HG02571 (cell line): Measurements from ENCODE around the gene GMEB1.
"Not testable (repeated sequence)": the region's sequence is repeated elsewhere in the genome, so short reads cannot be mapped to it uniquely, and the experiment has no call there.

Experiments used
- ATAC-seq: cut with Tn5 transposase; IDR thresholded peaks from one replicate; pipeline ENCODE4 v1.9.1; 2021; ENCODE audit warnings: mild to moderate bottlenecking, moderate library complexity; ENCODE audit not compliant: unreplicated experiment

The GMEB1 gene

DNA sequence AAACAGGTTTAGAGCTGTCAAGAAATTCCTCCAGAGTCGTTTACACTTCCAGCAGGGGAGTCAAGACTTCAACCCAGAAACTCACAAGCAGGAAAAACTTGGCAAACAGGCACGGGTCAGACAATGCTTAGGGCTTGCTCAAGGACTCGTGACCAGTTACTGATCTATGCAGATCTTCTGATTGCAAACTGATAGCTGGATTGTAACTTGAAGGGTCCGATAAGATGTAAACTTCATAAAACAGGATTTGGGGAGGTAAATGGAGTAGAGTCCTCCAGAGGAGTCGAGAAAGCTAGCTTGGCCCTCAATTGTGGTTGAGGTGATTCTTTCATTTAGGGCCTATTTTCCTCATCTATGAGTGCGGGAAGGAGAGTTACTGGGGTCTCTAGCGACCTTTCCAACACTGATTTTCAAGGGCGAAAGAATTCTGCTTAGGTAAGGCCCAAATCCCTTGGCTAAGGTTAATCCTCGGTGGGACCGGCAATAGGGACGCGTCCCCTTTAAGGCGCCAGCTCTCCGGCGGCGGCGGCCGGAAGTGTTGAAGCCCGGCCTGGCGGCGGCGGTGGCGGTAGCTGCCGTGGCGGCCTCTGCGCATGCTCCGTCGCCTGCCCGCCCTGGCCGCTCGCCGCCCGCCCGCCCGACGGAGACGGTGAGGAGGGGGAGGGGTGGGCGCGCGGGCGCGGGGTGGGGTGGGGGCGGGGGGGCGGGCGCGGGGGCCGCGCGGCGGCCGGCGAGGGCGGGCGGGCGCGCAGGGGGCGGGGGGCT lies at the start of gene GMEB1:
TSS of gene GMEB1 (plus strand) at position 594 of the 765 bp plus-strand sequence. CDS start 14,829 bp downstream, outside the sequence.
- ATAC-seq = peak; percentile 70

GRCh38 chr1:28631713-28632112 lies 36.9 kb upstream of the GMEB1 start:
- ATAC-seq = no peak

GRCh38 chr1:28632560-28632959 lies 36.0 kb upstream of the GMEB1 start:
- no peak for ATAC-seq

DNA sequence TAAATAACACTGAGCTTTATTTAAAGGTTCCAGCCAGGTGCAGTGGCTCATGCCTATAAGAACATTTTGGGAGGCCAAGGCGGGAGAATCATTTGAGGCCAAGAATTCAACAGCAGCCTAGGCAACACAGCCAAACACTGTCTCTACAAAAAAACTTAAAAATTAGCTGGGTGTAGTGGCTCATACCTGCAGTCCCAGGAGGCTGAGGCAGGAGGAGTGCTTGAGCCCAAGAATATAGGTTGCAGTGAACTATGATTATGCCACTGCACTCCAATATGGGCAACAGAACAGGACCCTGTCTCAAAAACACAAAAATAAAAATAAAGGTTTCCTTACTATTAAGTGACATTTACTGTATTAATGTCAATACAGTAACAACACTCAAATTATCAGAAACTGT lies 27.8 kb upstream of the GMEB1 start:
- no peak for ATAC-seq

GRCh38 chr1:28642056-28642846 lies 26.3 kb upstream of the GMEB1 start:
- ATAC-seq = peak; percentile 14

- peak; percentile 74 for ATAC-seq
These were observed 25.5 kb upstream of the GMEB1 start, which contains the start of gene TAF12 for GRCh38 chr1:28642847-28643635. Gene TAF12, minus strand, starts transcription at chr1:28643067. Its CDS starts 20,986 bp downstream, at chr1:28622081.

GRCh38 chr1:28644494-28644893 lies 24.1 kb upstream of the GMEB1 start:
- ATAC-seq = no peak

- ATAC-seq = not testable (repeated sequence)
These were observed 23.2 kb upstream of the GMEB1 start for GRCh38 chr1:28645406-28645805.

- no peak for ATAC-seq
These were observed 22.5 kb upstream of the GMEB1 start for GRCh38 chr1:28646040-28646439.

DNA sequence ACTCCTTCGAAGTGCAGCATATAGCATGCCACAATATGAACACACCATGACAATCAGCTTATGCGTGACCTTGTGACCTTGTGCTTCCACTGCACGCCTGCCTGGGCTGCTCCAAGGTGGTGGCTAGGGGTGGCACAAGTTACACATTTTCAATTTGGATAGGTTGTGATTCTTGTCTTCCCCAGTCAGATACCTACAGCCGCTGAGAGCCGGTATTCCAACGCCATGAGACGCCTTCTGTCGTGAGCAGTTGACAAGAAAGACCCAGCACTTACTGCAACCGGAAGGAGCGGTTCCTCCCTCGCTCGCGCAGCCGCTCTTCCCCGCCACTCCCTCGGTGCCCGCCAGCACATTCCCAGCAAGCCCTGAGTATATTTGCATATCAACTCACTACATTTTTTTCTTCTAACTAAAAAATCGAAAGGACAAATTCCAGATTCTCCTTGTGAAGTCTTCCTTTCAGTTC lies 20.5 kb upstream of the GMEB1 start:
- ATAC-seq = peak; percentile 66

DNA sequence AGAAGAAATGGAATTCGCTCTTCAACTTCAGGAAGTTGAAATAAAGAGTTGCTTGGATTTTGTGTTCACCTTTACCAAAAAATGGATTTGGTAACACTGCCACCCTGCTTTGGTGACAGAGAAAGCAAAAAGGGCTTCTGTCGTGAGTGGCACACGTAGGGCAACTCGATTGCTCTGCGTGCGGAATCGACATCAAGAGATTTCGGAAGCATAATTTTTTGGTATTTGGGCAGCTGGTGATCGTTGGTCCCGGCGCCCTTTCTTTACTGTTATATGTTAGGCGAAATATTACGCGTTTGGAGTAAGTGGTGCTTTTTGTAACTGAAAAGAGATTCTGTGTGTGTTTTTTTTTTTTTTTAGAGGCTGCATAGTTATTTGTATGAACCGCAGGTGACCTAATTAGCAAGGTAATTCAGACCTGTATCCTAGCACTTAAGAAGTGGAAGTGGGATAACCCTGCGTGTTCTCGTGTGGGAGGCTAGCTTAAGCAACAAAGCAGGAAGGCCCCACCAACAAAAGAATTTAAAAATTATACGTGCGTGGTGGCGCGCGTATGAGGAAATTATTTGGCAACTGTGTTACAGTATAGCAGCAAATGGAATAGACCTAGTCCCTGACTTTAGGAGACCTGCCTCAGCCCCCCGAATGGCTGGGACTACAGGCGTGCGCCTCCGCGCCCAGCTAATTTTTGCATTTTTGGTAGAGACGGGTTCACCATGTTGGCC lies 19.9 kb upstream of the GMEB1 start, which contains the start of gene RNU11:
TSS of gene RNU11 (plus strand) at position 127 of the 725 bp plus-strand sequence.
- peak; percentile 67 for ATAC-seq

DNA sequence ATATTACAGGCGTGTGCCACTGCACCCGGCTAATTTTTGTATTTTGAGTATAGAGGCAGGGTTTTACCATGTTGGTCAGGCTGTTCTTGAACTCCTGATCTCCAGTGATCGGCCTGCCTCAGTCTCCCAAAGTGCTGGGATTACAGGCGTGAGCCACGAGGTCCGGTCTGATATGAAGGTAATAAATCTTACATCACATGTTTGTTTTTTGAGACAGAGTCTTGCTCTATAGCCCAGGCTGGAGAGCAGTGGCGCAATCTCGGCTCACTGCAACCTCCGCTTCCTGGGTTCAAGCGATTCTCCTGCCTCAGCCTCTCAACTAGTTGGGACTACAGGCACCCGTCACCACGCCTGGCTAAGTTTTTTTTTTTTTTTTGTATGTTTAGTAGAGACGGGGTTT lies 15.5 kb upstream of the GMEB1 start:
- ATAC-seq = not testable (repeated sequence)

DNA sequence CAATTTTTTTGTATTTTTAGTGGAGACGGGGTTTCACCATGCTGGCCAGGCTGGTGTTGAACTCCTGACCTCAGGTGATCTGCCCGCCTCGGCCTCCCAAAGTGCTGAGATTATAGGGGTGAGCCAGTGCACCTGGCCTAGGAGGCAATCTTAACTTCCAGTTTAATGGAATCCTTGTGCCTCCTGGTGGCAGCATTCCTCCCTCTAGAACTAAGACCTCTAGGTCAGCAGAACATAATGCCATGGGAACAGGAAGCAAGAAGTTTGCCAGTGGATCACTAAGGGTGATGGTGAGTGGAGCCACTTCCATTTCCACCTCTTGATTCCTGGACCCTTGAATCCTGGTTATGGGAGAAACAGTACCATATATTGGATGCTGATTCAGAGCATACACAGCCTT lies 14.7 kb upstream of the GMEB1 start:
- ATAC-seq = not testable (repeated sequence)

DNA sequence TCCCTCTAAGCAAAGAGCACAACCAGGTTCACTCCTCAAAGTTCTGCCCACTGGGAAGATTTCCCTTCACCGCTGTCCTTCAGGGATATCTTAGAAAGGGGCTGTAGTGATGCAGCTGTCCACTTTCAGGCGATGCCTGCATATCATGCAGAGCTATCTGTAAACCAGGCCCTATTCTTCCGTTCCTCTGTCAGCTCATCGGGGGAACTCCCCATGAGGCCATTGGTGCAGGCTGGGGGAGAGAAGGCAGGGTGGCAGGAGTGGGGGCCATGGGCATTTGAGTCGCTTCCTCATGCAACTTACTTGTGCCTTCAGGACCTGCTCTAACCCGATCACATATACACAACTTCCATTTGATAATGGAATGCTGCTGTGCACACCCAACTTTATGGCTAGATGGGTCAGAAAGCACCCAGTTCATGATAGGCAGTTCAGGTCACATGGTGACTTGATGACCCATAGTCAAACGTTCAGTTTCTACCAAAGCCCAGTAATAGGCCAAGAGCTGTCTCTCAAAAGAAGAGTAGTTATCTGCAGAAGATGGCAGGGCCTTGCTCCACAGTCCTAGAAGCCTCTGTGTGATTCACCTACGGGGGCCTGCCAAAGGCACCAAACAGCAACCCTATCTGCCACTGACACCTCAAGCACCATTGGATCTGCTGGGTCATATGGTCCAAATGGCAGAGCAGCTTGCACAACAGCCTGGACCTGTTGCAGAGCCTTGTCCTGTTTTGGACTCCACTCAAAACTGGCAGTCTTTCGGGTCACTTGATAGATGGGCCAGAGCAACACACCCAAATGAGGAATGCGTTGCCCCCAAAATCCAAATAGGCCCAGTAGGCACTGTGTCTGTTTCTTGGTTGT lies 12.9 kb upstream of the GMEB1 start:
- ATAC-seq = not testable (repeated sequence)

GRCh38 chr1:28656335-28656734 lies 12.2 kb upstream of the GMEB1 start:
- no peak for ATAC-seq

DNA sequence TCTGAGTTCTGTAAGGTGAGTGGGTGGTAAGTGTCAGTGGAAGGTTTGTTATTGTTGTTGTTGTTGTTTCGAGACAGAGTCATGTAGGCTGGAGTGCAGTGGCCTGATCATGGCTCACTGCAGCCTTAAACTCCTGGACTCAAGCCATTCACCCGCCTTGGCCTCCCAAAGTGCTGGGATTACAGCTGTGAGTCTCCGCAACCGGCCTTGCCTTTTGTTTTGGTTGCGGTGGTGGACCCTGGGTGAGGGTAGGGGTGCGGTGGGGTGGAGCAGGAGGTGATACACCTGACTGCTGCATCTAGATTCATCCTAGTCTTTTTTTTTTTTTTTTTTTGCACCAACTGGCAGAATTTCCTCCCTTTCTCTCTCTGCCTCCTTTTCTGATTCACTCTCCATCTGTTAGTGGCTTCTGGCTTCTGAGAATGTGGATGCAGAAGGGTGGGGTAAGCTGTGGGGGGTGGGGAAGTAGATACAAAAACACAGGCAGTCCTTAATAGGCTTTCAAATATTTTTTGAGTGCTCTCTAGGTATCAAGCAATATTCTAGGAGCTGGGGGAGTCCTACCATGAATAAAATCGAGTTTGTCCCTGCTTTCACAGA lies 4.6 kb upstream of the GMEB1 start:
- ATAC-seq = no peak

GRCh38 chr1:28666806-28667205 lies 1.8 kb upstream of the GMEB1 start:
- no peak for ATAC-seq

DNA sequence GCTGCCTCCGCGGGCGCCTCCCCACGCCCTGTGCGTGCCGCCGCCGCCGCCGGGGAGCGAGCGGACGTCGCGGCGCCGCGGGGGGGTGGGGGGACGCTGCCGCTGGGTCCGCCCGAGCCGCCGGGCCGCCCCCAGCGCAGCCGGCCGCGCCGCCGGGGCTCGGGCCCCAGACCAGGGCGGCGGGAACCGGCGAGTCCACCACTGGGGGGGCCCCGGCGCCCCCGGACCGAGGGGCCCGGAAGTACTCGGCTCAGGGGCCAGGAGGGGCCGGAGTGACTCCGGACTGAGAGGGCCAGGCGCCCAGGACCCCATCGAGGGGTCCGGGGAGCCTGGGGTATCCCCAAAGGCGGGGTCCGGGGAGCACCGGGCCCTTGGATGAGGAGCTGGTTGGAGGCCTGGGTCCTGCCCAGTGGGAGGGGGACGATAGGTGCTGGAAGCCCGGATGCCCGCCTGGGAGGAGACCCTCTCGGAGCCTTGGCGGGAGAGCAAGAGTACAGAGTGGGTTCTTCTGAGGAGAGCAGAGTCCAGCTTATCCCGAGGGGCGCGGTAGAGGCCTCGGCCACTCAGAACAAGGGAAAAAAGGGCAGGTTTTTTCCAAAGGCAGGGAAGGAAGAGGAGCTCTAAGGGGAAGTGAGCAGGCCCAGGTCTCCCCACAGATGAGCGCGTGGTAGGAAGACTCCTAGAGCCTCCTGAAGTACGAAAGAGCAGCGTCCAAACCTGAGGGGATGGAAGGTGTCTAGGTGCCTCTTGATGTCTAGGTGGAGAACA lies 556 bp downstream of the GMEB1 start:
- ATAC-seq = peak; percentile 40
